ENCODE measurements around the gene RADIL.

The RADIL gene

GRCh38 chr7:4854916-4855315 lies 28.6 kb downstream of the RADIL start:
- Histone ChIP-seq H3K27me3 (ENCODE audit: control insufficient read depth in 2 of 2, insufficient read depth in 2 of 2, low read length in 2 of 2) (no peaks in the 10 kb centered on the region), H3K27ac (ENCODE audit: low read depth in 2 of 2, low read length in 2 of 2) (no peak overlapping the region), H3K36me3 (ENCODE audit: control insufficient read depth in 2 of 2, insufficient read depth in 2 of 2, low read length in 2 of 2) (no peaks in the 10 kb centered on the region), H3K4me3 (ENCODE audit: low read length in 2 of 2) (no peak overlapping the region), H3K9me3 (ENCODE audit: control insufficient read depth in 2 of 2, low read length in 2 of 2) (no peaks in the 10 kb centered on the region), H3K9ac (ENCODE audit: low read depth in 1 of 2, low read length in 2 of 2) (no peak overlapping the region), H3K4me1 (ENCODE audit: control insufficient read depth in 2 of 2, insufficient read depth in 2 of 2, low read length in 2 of 2) (no peaks in the 10 kb centered on the region)

GRCh38 chr7:4851459-4852422 lies 31.8 kb downstream of the RADIL start:
- Histone ChIP-seq H3K36me3 (ENCODE audit: control insufficient read depth in 2 of 2, insufficient read depth in 2 of 2, low read length in 2 of 2) (no peaks in the 10 kb centered on the region), H3K27ac (ENCODE audit: low read depth in 2 of 2, low read length in 2 of 2) (no peak overlapping the region), H3K4me3 (ENCODE audit: low read length in 2 of 2) (no peak overlapping the region), H3K9ac (ENCODE audit: low read depth in 1 of 2, low read length in 2 of 2) (no peak overlapping the region), H3K4me1 (ENCODE audit: control insufficient read depth in 2 of 2, insufficient read depth in 2 of 2, low read length in 2 of 2) (no peaks in the 10 kb centered on the region), H3K9me3 (ENCODE audit: control insufficient read depth in 2 of 2, low read length in 2 of 2) (no peaks in the 10 kb centered on the region), H3K27me3 (ENCODE audit: control insufficient read depth in 2 of 2, insufficient read depth in 2 of 2, low read length in 2 of 2) (no peaks in the 10 kb centered on the region)

GRCh38 chr7:4850262-4850795 lies 33.2 kb downstream of the RADIL start:
- no peaks in the 10 kb centered on the region for H3K36me3 ChIP-seq (ENCODE audit: control insufficient read depth in 2 of 2, insufficient read depth in 2 of 2, low read length in 2 of 2)
- H3K9ac ChIP-seq (ENCODE audit: low read depth in 1 of 2, low read length in 2 of 2): no peak overlapping the region
- H3K4me3 ChIP-seq (ENCODE audit: low read length in 2 of 2): no peak overlapping the region
- no peak overlapping the region for H3K27ac ChIP-seq (ENCODE audit: low read depth in 2 of 2, low read length in 2 of 2)
- H3K27me3 ChIP-seq (ENCODE audit: control insufficient read depth in 2 of 2, insufficient read depth in 2 of 2, low read length in 2 of 2): no peaks in the 10 kb centered on the region
- no peaks in the 10 kb centered on the region for H3K9me3 ChIP-seq (ENCODE audit: control insufficient read depth in 2 of 2, low read length in 2 of 2)
- H3K4me1 ChIP-seq (ENCODE audit: control insufficient read depth in 2 of 2, insufficient read depth in 2 of 2, low read length in 2 of 2): no peaks in the 10 kb centered on the region

GRCh38 chr7:4849390-4849789 lies 34.1 kb downstream of the RADIL start:
- H3K27ac ChIP-seq (ENCODE audit: low read depth in 2 of 2, low read length in 2 of 2): no peak overlapping the region
- no peak overlapping the region for H3K9ac ChIP-seq (ENCODE audit: low read depth in 1 of 2, low read length in 2 of 2)
- no peak overlapping the region for H3K4me3 ChIP-seq (ENCODE audit: low read length in 2 of 2)
- H3K4me1 ChIP-seq (ENCODE audit: control insufficient read depth in 2 of 2, insufficient read depth in 2 of 2, low read length in 2 of 2): no peaks in the 10 kb centered on the region
- H3K36me3 ChIP-seq (ENCODE audit: control insufficient read depth in 2 of 2, insufficient read depth in 2 of 2, low read length in 2 of 2): no peaks in the 10 kb centered on the region
- no peaks in the 10 kb centered on the region for H3K9me3 ChIP-seq (ENCODE audit: control insufficient read depth in 2 of 2, low read length in 2 of 2)
- no peaks in the 10 kb centered on the region for H3K27me3 ChIP-seq (ENCODE audit: control insufficient read depth in 2 of 2, insufficient read depth in 2 of 2, low read length in 2 of 2)

GRCh38 chr7:4845740-4846142 lies 37.8 kb downstream of the RADIL start:
- H3K4me3 ChIP-seq (ENCODE audit: low read length in 2 of 2): no peak overlapping the region
- no peaks in the 10 kb centered on the region for H3K4me1 ChIP-seq (ENCODE audit: control insufficient read depth in 2 of 2, insufficient read depth in 2 of 2, low read length in 2 of 2)
- no peaks in the 10 kb centered on the region for H3K9me3 ChIP-seq (ENCODE audit: control insufficient read depth in 2 of 2, low read length in 2 of 2)
- H3K36me3 ChIP-seq (ENCODE audit: control insufficient read depth in 2 of 2, insufficient read depth in 2 of 2, low read length in 2 of 2): no peaks in the 10 kb centered on the region
- no peak overlapping the region for H3K9ac ChIP-seq (ENCODE audit: low read depth in 1 of 2, low read length in 2 of 2)
- no peak overlapping the region for H3K27ac ChIP-seq (ENCODE audit: low read depth in 2 of 2, low read length in 2 of 2)
- H3K27me3 ChIP-seq (ENCODE audit: control insufficient read depth in 2 of 2, insufficient read depth in 2 of 2, low read length in 2 of 2): no peaks in the 10 kb centered on the region

- no peak overlapping the region for H3K27ac ChIP-seq (ENCODE audit: low read depth in 2 of 2, low read length in 2 of 2)
- H3K4me3 ChIP-seq (ENCODE audit: low read length in 2 of 2): no peak overlapping the region
- H3K9me3 ChIP-seq (ENCODE audit: control insufficient read depth in 2 of 2, low read length in 2 of 2): no peaks in the 10 kb centered on the region
- no peaks in the 10 kb centered on the region for H3K36me3 ChIP-seq (ENCODE audit: control insufficient read depth in 2 of 2, insufficient read depth in 2 of 2, low read length in 2 of 2)
- H3K9ac ChIP-seq (ENCODE audit: low read depth in 1 of 2, low read length in 2 of 2): no peak overlapping the region
- H3K27me3 ChIP-seq (ENCODE audit: control insufficient read depth in 2 of 2, insufficient read depth in 2 of 2, low read length in 2 of 2): no peaks in the 10 kb centered on the region
- H3K4me1 ChIP-seq (ENCODE audit: control insufficient read depth in 2 of 2, insufficient read depth in 2 of 2, low read length in 2 of 2): no peaks in the 10 kb centered on the region
Measured at GRCh38 chr7:4842319-4843064, 41.0 kb downstream of the RADIL start.

GRCh38 chr7:4841836-4842235 lies 41.7 kb downstream of the RADIL start:
- no peaks in the 10 kb centered on the region for H3K4me1 ChIP-seq (ENCODE audit: control insufficient read depth in 2 of 2, insufficient read depth in 2 of 2, low read length in 2 of 2)
- no peak overlapping the region for H3K27ac ChIP-seq (ENCODE audit: low read depth in 2 of 2, low read length in 2 of 2)
- no peaks in the 10 kb centered on the region for H3K36me3 ChIP-seq (ENCODE audit: control insufficient read depth in 2 of 2, insufficient read depth in 2 of 2, low read length in 2 of 2)
- no peaks in the 10 kb centered on the region for H3K27me3 ChIP-seq (ENCODE audit: control insufficient read depth in 2 of 2, insufficient read depth in 2 of 2, low read length in 2 of 2)
- no peaks in the 10 kb centered on the region for H3K9me3 ChIP-seq (ENCODE audit: control insufficient read depth in 2 of 2, low read length in 2 of 2)
- H3K9ac ChIP-seq (ENCODE audit: low read depth in 1 of 2, low read length in 2 of 2): no peak overlapping the region
- H3K4me3 ChIP-seq (ENCODE audit: low read length in 2 of 2): no peak overlapping the region

GRCh38 chr7:4841007-4841784 lies 42.3 kb downstream of the RADIL start:
- H3K9me3 ChIP-seq (ENCODE audit: control insufficient read depth in 2 of 2, low read length in 2 of 2): no peaks in the 10 kb centered on the region
- H3K4me1 ChIP-seq (ENCODE audit: control insufficient read depth in 2 of 2, insufficient read depth in 2 of 2, low read length in 2 of 2): no peaks in the 10 kb centered on the region
- no peak overlapping the region for H3K4me3 ChIP-seq (ENCODE audit: low read length in 2 of 2)
- H3K9ac ChIP-seq (ENCODE audit: low read depth in 1 of 2, low read length in 2 of 2): no peak overlapping the region
- H3K36me3 ChIP-seq (ENCODE audit: control insufficient read depth in 2 of 2, insufficient read depth in 2 of 2, low read length in 2 of 2): no peaks in the 10 kb centered on the region
- H3K27ac ChIP-seq (ENCODE audit: low read depth in 2 of 2, low read length in 2 of 2): no peak overlapping the region
- H3K27me3 ChIP-seq (ENCODE audit: control insufficient read depth in 2 of 2, insufficient read depth in 2 of 2, low read length in 2 of 2): no peaks in the 10 kb centered on the region

- Histone ChIP-seq H3K36me3 (ENCODE audit: control insufficient read depth in 2 of 2, insufficient read depth in 2 of 2, low read length in 2 of 2) (no peaks in the 10 kb centered on the region), H3K9me3 (ENCODE audit: control insufficient read depth in 2 of 2, low read length in 2 of 2) (no peaks in the 10 kb centered on the region), H3K27ac (ENCODE audit: low read depth in 2 of 2, low read length in 2 of 2) (no peak overlapping the region), H3K4me3 (ENCODE audit: low read length in 2 of 2) (no peak overlapping the region), H3K4me1 (ENCODE audit: control insufficient read depth in 2 of 2, insufficient read depth in 2 of 2, low read length in 2 of 2) (no peaks in the 10 kb centered on the region), H3K27me3 (ENCODE audit: control insufficient read depth in 2 of 2, insufficient read depth in 2 of 2, low read length in 2 of 2) (no peaks in the 10 kb centered on the region), H3K9ac (ENCODE audit: low read depth in 1 of 2, low read length in 2 of 2) (no peak overlapping the region)
Measured at GRCh38 chr7:4840079-4840501, 43.4 kb downstream of the RADIL start.

Data from mucosa of rectum (tissue), 2 donors.